Endodermal cell (in vitro differentiated cells): ENCODE measurements around the gene QPRT. TPM values are rescaled to one million over a fixed set of nuclear protein-coding genes. Genes with fewer than 3 reads are reported as not detected.
"Not testable (repeated sequence)": the region's sequence is repeated elsewhere in the genome, so short reads cannot be mapped to it uniquely, and the experiment has no call there.

ENCODE experiments used
- DNase-seq: peaks from one replicate; pipeline ENCODE4 v3.0.0-alpha.2; 2017
- H3K27ac ChIP-seq: 2 replicates; pipeline ENCODE4 v1.5.1; 2013; ENCODE audit warnings: mild to moderate bottlenecking, low read depth, low read length, moderate library complexity
- H3K27me3 ChIP-seq: 2 replicates; pipeline ENCODE4 v1.6.1; 2013; ENCODE audit warnings: mild to moderate bottlenecking, low read length, moderate library complexity; ENCODE audit not compliant: insufficient read depth, control insufficient read depth, poor library complexity, severe bottlenecking
- H3K36me3 ChIP-seq: 2 replicates; pipeline ENCODE4 v1.7.0; 2013; ENCODE audit warnings: mild to moderate bottlenecking, low read length, moderate library complexity; ENCODE audit not compliant: control insufficient read depth, insufficient read depth
- H3K4me1 ChIP-seq: one replicate; pipeline ENCODE4 v1.7.0; 2013; ENCODE audit warnings: low read length; ENCODE audit not compliant: control insufficient read depth, insufficient read depth
- H3K4me3 ChIP-seq: 2 replicates; pipeline ENCODE4 v1.5.1; 2013; ENCODE audit warnings: mild to moderate bottlenecking, low read length, moderate library complexity
- H3K9ac ChIP-seq: 2 replicates; pipeline ENCODE4 v1.6.1; 2013; ENCODE audit warnings: mild to moderate bottlenecking, low read length, moderate library complexity; ENCODE audit not compliant: poor library complexity, severe bottlenecking; ENCODE audit errors: extremely low read depth
- H3K9me3 ChIP-seq: 2 replicates; pipeline ENCODE4 v1.6.1; 2013; ENCODE audit warnings: mild to moderate bottlenecking, low read length, moderate library complexity; ENCODE audit not compliant: control insufficient read depth
- H3K27ac Mint-ChIP-seq: 2 replicates; pipeline ENCODE4 v1.8.0; 2020; ENCODE audit warnings: mixed read lengths
- H3K27me3 Mint-ChIP-seq: 2 replicates; pipeline ENCODE4 v1.8.0; 2021; ENCODE audit warnings: mild to moderate bottlenecking, mixed read lengths; ENCODE audit not compliant: insufficient read depth
- H3K36me3 Mint-ChIP-seq: 2 replicates; pipeline ENCODE4 v1.8.0; 2020; ENCODE audit warnings: low read depth, mixed read lengths
- H3K4me1 Mint-ChIP-seq: 2 replicates; pipeline ENCODE4 v1.8.0; 2020; ENCODE audit warnings: mixed read lengths
- H3K4me3 Mint-ChIP-seq: 2 replicates; pipeline ENCODE4 v1.8.0; 2020; ENCODE audit warnings: mild to moderate bottlenecking, moderate library complexity, mixed read lengths
- H3K9me3 Mint-ChIP-seq: 2 replicates; pipeline ENCODE4 v1.8.0; 2020; ENCODE audit warnings: mild to moderate bottlenecking, mixed read lengths
- CTCF ChIP-seq: fragments of 200-600 bp; sonication (generic); conservative IDR thresholded peaks from 2 replicates; pipeline ENCODE4 v1.5.0; 2021; ENCODE audit warnings: antibody characterized with exemption, mild to moderate bottlenecking
- WGBS, 2 experiments: methylation state at CpG; one replicate each; pipeline versions ENCODE4 v1.1.5 to v1.1.7; 2013; ENCODE audit warnings: missing lambda C conversion rate in 2 of 2, mixed read lengths in 1 of 2; ENCODE audit not compliant: insufficient coverage in 1 of 2, insufficient read length in 1 of 2; 5-methylcytosine and 5-hydroxymethylcytosine counted together
- total RNA-seq, 2 donors: library from RNA; stranded (reverse); fragmentation: NEBNext Ultra II Directional in 1 of 2; extraction: Animal tissue kit (Norgen Biotek cat#: 25700) in 1 of 2; gene quantifications; 2 replicates in 1 of 2; 3 replicates in 1 of 2; pipeline ENCODE4 v1.2.1, GENCODE V29; 2021

The QPRT gene
- total RNA-seq, 2 donors from 2014 or later: 92.3 to 109 TPM

GRCh38 chr16:29694384-29695195, 15.6 kb downstream of the QPRT start:
- no peak for TF ChIP-seq CTCF

GRCh38 chr16:29695675-29696074, 16.7 kb downstream of the QPRT start:
- WGBS, 2 experiments: 94 to 98% methylated on average over 2 to 3 of the region's 3 CpGs
- H3K9me3 Mint-ChIP-seq: peaks cover 29% of the 10 kb centered on the region
- not testable (repeated sequence) for H3K27me3 Mint-ChIP-seq, H3K4me3 Mint-ChIP-seq, H3K9ac ChIP-seq, H3K4me3 ChIP-seq, H3K27ac ChIP-seq, H3K27me3 ChIP-seq, H3K4me1 Mint-ChIP-seq, H3K4me1 ChIP-seq, DNase-seq, H3K27ac Mint-ChIP-seq
- H3K36me3 ChIP-seq: peaks cover 20% of the 10 kb centered on the region
- H3K9me3 ChIP-seq: peaks cover 24% of the 10 kb centered on the region
- H3K36me3 Mint-ChIP-seq: peaks cover 50% of the 10 kb centered on the region

More at GRCh38 chr16:29694384-29695195, 15.6 kb downstream of the QPRT start:
- Mint-ChIP-seq H3K27me3 (no peaks in the 10 kb centered on the region), H3K4me3 (no peak overlapping the region), H3K27ac (no peak overlapping the region), H3K36me3 (peaks cover 61% of the 10 kb centered on the region), H3K4me1 (no peaks in the 10 kb centered on the region), H3K9me3 (peaks cover 32% of the 10 kb centered on the region)
- peak; percentile 36 for DNase-seq
- Histone ChIP-seq H3K9ac (no peak overlapping the region), H3K9me3 (peaks cover 34% of the 10 kb centered on the region), H3K27ac (no peak overlapping the region), H3K36me3 (peaks cover 20% of the 10 kb centered on the region), H3K27me3 (no peaks in the 10 kb centered on the region), H3K4me3 (no peak overlapping the region), H3K4me1 (no peaks in the 10 kb centered on the region)
- WGBS, 2 experiments: 91 to 94% methylated on average over 16 to 40 of the region's 41 CpGs

GRCh38 chr16:29696881-29697331, 17.9 kb downstream of the QPRT start:
- Histone ChIP-seq H3K27me3 (no peaks in the 10 kb centered on the region), H3K9me3 (peaks cover 20% of the 10 kb centered on the region), H3K4me3 (no peak overlapping the region), H3K27ac (no peak overlapping the region), H3K4me1 (no peaks in the 10 kb centered on the region), H3K9ac (no peak overlapping the region), H3K36me3 (peaks cover 20% of the 10 kb centered on the region)
- Mint-ChIP-seq H3K9me3 (peaks cover 25% of the 10 kb centered on the region), H3K36me3 (peaks cover 41% of the 10 kb centered on the region), H3K4me3 (no peak overlapping the region), H3K4me1 (peaks cover 2% of the 10 kb centered on the region), H3K27ac (no peak overlapping the region), H3K27me3 (no peaks in the 10 kb centered on the region)
- TF ChIP-seq CTCF: no peak
- DNase-seq: peak; percentile 41
- WGBS, 2 experiments: 94 to 99% methylated on average over 19 to 21 of the region's 21 CpGs
